HL-60 (cell line): ENCODE results near the gene EXOC2.

Experiments
- DNase-seq, 2 experiments: peaks; one replicate each; pipeline ENCODE4 v3.0.0-alpha.2; 2010 to 2020; ENCODE audit warnings: low read depth in 1 of 2, low spot score in 1 of 2
- H3K27ac ChIP-seq: fragments of 250-450 bp; sonication (Bioruptor Pico); replicated peaks from 2 replicates; pipeline ENCODE4 v1.5.1; 2020; ENCODE audit warnings: mild to moderate bottlenecking, moderate library complexity
- H3K27me3 ChIP-seq: fragments of 250-450 bp; sonication (Bioruptor Pico); 2 replicates; pipeline ENCODE4 v1.5.1; 2021; ENCODE audit warnings: mild to moderate bottlenecking, moderate library complexity; ENCODE audit not compliant: insufficient read depth, poor library complexity, severe bottlenecking
- H3K4me3 ChIP-seq: replicated peaks from 2 replicates; pipeline ENCODE4 v1.5.1; 2011; ENCODE audit warnings: mild to moderate bottlenecking, control low read depth, low read length; ENCODE audit not compliant: insufficient read depth
- GABPA ChIP-seq: IDR thresholded peaks from 2 replicates; pipeline ENCODE4 v1.6.1; 2012; ENCODE audit warnings: low read depth
- POLR2AphosphoS5 ChIP-seq: IDR thresholded peaks from 2 replicates; pipeline ENCODE4 v1.6.1; 2012; ENCODE audit warnings: low read depth
- SPI1 ChIP-seq: IDR thresholded peaks from 2 replicates; pipeline ENCODE4 v1.6.1; 2012; ENCODE audit warnings: low read depth, mild to moderate bottlenecking, borderline replicate concordance
- TF ChIP-seq, protein P1 (sequence below): IDR thresholded peaks from one replicate; pipeline ENCODE4 v1.5.1; 2011; ENCODE audit warnings: low read length, control low read depth, inconsistent platforms; ENCODE audit not compliant: insufficient read depth
- TF ChIP-seq, protein P2 (sequence below): IDR thresholded peaks from 2 replicates; pipeline ENCODE4 v1.6.1; 2012; ENCODE audit warnings: low read depth; ENCODE audit not compliant: insufficient replicate concordance

EXOC2 gene

DNA sequence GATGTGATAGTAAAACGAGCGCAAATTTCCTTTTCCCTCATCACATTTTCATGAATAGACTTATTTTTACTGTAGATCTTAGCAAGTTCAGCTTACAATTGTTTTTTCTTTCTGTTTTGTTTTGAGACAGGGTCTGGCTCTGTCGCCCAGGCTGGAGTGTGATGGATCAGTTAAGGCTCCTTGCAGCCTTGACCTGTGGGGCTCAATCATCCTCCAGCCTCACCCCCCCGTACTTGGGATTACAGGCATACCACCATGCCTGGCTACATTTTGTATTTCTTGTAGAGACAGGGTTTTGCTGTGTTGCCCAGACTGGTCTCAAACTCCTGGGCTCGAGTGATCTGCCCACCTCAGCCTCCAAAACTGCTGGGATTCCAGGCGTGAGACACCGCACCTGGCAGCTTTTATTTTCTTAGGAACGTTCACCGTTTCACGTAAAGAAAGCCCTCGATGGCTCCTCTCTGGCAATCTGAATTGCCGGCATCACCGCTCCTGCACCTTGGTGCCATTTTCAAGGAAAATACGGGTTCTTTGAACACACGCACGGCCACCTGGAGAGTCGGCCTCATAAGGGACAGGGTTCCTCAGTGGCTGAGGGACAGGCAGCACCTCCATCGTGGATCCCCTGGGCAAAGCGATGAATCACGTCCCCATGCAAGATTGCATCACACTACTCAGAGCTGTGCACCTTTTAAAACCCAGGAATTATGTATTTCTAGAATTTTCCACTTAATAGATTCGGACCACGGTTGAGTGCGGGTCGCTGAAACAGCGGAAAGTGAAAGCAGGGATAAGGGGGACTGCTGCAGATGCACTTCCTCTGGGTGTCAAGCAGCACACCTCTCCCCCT is 222.7 kb downstream of the EXOC2 start:
- Histone ChIP-seq H3K27me3 (no peaks in the 10 kb centered on the region), H3K4me3 (no peak overlapping the region), H3K27ac (no peak overlapping the region)
- no peak for TF ChIP-seq SPI1
- TF ChIP-seq POLR2AphosphoS5, result no peak
- TF ChIP-seq, protein P1, sequence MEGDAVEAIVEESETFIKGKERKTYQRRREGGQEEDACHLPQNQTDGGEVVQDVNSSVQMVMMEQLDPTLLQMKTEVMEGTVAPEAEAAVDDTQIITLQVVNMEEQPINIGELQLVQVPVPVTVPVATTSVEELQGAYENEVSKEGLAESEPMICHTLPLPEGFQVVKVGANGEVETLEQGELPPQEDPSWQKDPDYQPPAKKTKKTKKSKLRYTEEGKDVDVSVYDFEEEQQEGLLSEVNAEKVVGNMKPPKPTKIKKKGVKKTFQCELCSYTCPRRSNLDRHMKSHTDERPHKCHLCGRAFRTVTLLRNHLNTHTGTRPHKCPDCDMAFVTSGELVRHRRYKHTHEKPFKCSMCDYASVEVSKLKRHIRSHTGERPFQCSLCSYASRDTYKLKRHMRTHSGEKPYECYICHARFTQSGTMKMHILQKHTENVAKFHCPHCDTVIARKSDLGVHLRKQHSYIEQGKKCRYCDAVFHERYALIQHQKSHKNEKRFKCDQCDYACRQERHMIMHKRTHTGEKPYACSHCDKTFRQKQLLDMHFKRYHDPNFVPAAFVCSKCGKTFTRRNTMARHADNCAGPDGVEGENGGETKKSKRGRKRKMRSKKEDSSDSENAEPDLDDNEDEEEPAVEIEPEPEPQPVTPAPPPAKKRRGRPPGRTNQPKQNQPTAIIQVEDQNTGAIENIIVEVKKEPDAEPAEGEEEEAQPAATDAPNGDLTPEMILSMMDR, result no peak
- TF ChIP-seq, protein P2, sequence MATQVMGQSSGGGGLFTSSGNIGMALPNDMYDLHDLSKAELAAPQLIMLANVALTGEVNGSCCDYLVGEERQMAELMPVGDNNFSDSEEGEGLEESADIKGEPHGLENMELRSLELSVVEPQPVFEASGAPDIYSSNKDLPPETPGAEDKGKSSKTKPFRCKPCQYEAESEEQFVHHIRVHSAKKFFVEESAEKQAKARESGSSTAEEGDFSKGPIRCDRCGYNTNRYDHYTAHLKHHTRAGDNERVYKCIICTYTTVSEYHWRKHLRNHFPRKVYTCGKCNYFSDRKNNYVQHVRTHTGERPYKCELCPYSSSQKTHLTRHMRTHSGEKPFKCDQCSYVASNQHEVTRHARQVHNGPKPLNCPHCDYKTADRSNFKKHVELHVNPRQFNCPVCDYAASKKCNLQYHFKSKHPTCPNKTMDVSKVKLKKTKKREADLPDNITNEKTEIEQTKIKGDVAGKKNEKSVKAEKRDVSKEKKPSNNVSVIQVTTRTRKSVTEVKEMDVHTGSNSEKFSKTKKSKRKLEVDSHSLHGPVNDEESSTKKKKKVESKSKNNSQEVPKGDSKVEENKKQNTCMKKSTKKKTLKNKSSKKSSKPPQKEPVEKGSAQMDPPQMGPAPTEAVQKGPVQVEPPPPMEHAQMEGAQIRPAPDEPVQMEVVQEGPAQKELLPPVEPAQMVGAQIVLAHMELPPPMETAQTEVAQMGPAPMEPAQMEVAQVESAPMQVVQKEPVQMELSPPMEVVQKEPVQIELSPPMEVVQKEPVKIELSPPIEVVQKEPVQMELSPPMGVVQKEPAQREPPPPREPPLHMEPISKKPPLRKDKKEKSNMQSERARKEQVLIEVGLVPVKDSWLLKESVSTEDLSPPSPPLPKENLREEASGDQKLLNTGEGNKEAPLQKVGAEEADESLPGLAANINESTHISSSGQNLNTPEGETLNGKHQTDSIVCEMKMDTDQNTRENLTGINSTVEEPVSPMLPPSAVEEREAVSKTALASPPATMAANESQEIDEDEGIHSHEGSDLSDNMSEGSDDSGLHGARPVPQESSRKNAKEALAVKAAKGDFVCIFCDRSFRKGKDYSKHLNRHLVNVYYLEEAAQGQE, result no peak
- TF ChIP-seq GABPA, result no peak
- DNase-seq, result no peak

DNA sequence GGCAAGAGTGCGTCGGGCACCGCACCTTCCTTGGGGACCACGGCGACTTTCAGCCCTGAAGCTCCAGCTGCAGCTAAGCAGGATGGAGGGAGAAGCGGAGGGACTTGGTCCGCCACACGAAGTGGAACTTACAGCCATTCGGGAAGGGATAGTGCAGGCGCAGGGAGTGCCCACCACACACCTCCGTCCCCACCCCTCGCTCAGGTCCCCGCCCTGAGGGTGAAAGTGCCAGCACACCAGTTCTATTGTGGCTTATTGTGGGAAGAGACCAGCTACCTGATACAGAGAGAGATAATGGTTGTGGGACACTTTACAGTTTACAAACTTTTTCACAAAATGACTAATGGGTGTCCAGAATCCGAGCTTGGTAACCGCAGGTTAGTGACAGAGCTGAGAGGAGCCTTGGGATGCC is 225.3 kb downstream of the EXOC2 start:
- Histone ChIP-seq H3K4me3 (no peak overlapping the region), H3K27me3 (peaks cover 2% of the 10 kb centered on the region), H3K27ac (no peak overlapping the region)
- TF ChIP-seq, protein P2, result no peak
- no peak for TF ChIP-seq GABPA
- TF ChIP-seq, protein P1, result no peak
- TF ChIP-seq POLR2AphosphoS5, result no peak
- DNase-seq, result no peak

DNA sequence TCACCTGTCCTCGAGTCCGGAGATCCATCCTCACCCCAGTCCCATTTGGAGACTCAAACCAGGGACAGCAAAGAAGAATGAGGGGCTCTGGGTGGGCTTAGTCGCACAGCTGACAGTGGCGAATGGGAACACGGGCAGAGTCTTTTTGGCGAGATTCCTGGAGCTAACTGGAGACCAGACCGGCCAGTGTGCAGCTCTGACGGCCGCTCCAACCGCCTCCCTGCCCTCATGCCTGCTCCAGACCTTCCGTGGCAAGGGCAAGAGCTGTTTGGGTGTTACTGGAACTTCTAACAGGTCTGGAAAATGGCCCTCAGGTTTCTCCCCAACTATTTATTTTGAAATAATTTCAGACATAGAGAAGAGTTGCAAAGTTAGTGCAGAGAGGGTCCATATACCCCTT is 225.8 kb downstream of the EXOC2 start:
- peaks cover 2% of the 10 kb centered on the region for H3K27me3 ChIP-seq

More for the DNA sequence above, 225.8 kb downstream of the EXOC2 start:
- no peak overlapping the region for H3K4me3 ChIP-seq
- H3K27ac ChIP-seq, result no peak overlapping the region
- TF ChIP-seq, protein P1, result no peak
- TF ChIP-seq, protein P2, result no peak
- TF ChIP-seq SPI1 (no peak), POLR2AphosphoS5 (no peak), GABPA (no peak)
- no peak for DNase-seq
